Left ventricle myocardium inferior (tissue), 1 donor: ENCODE results near the gene CPEB2. TPM values are rescaled to one million over a fixed set of nuclear protein-coding genes. Genes with fewer than 3 reads are reported as not detected.
"Not testable (repeated sequence)": the region's sequence is repeated elsewhere in the genome, so short reads cannot be mapped to it uniquely, and the experiment has no call there.

Experiments used
- DNase-seq: peaks from one replicate; pipeline ENCODE4 v3.0.0-alpha.2; 2020
- H3K27ac ChIP-seq: fragments of 200-600 bp; replicated peaks from 2 replicates; pipeline ENCODE4 v1.8.0; 2021
- H3K27me3 ChIP-seq: fragments of 200-600 bp; 2 replicates; pipeline ENCODE4 v1.8.0; 2021; ENCODE audit warnings: low read depth
- H3K36me3 ChIP-seq: fragments of 200-600 bp; 2 replicates; pipeline ENCODE4 v1.8.0; 2021
- H3K4me1 ChIP-seq: fragments of 200-600 bp; 2 replicates; pipeline ENCODE4 v1.8.0; 2021
- H3K4me3 ChIP-seq: fragments of 200-600 bp; 2 replicates; pipeline ENCODE4 v1.8.0; 2021; ENCODE audit warnings: mild to moderate bottlenecking, moderate library complexity
- H3K9me3 ChIP-seq: fragments of 200-600 bp; replicated peaks from 2 replicates; pipeline ENCODE4 v1.8.0; 2021
- CTCF ChIP-seq: fragments of 200-600 bp; IDR thresholded peaks from 2 replicates; pipeline ENCODE4 v1.8.0; 2021; ENCODE audit warnings: antibody characterized with exemption, mild to moderate bottlenecking, borderline replicate concordance
- intact Hi-C: fragments of 100-400 bp; cut with micrococcal nuclease; formaldehyde crosslinking; loops from one replicate; pipeline ENCODE4 v1.11.0; 2022
- total RNA-seq: library from RNA; stranded (reverse); fragmentation: NEBNext Ultra II Directional; extraction: Animal tissue kit (Norgen Biotek cat#: 25700); gene quantifications from one replicate; pipeline ENCODE4 v1.2.1, GENCODE V29; 2021
- donor health status: DM: no; HTN: yes; CAD: no; lungs with severe emphysema.

CPEB2 gene
- total RNA-seq, 1 donor from 2014 or later: 23.3 TPM

- peaks cover 44% of the 10 kb centered on the region for H3K36me3 ChIP-seq
- TF ChIP-seq CTCF: no peak
- intact Hi-C loops: no loop called here
- H3K27ac ChIP-seq: no peak overlapping the region
- no peaks in the 10 kb centered on the region for H3K9me3 ChIP-seq
- H3K4me3 ChIP-seq: no peak overlapping the region
- no peak for DNase-seq
- H3K27me3 ChIP-seq: no peaks in the 10 kb centered on the region
- H3K4me1 ChIP-seq: peaks cover 7% of the 10 kb centered on the region
Observed at GRCh38 chr4:15068298-15068697, 66.0 kb downstream of the CPEB2 start.

GRCh38 chr4:15075875-15076274 lies 73.6 kb downstream of the CPEB2 start:
- Histone ChIP-seq H3K9me3 (peaks cover 24% of the 10 kb centered on the region), H3K27ac (no peak overlapping the region), H3K36me3 (peaks cover 10% of the 10 kb centered on the region), H3K27me3 (no peaks in the 10 kb centered on the region), H3K4me1 (no peaks in the 10 kb centered on the region), H3K4me3 (no peak overlapping the region)
- intact Hi-C loops: no loop called here
- no peak for DNase-seq
- TF ChIP-seq CTCF: no peak

GRCh38 chr4:15077969-15078368 lies 75.7 kb downstream of the CPEB2 start:
- Histone ChIP-seq H3K27ac (no peak overlapping the region), H3K4me3 (no peak overlapping the region), H3K36me3 (peaks cover 10% of the 10 kb centered on the region), H3K27me3 (no peaks in the 10 kb centered on the region), H3K9me3 (peaks cover 24% of the 10 kb centered on the region), H3K4me1 (no peaks in the 10 kb centered on the region)
- intact Hi-C loops: no loop called here
- no peak for DNase-seq
- TF ChIP-seq CTCF: no peak

- intact Hi-C loops: no loop called here
- Histone ChIP-seq H3K36me3 (peaks cover 10% of the 10 kb centered on the region), H3K27ac (no peak overlapping the region), H3K9me3 (peaks cover 24% of the 10 kb centered on the region), H3K4me3 (no peak overlapping the region), H3K4me1 (no peaks in the 10 kb centered on the region), H3K27me3 (no peaks in the 10 kb centered on the region)
- no peak for DNase-seq
- no peak for TF ChIP-seq CTCF
Observed at GRCh38 chr4:15078682-15079642, 76.7 kb downstream of the CPEB2 start.

- Histone ChIP-seq H3K36me3 (no peaks in the 10 kb centered on the region), H3K27me3 (no peaks in the 10 kb centered on the region), H3K27ac (no peak overlapping the region), H3K9me3 (peaks cover 4% of the 10 kb centered on the region), H3K4me1 (no peaks in the 10 kb centered on the region), H3K4me3 (no peak overlapping the region)
- intact Hi-C loops: no loop called here
- DNase-seq: no peak
- no peak for TF ChIP-seq CTCF
Observed at GRCh38 chr4:15084780-15085179, 82.5 kb downstream of the CPEB2 start.

GRCh38 chr4:15085762-15086161 lies 83.5 kb downstream of the CPEB2 start:
- DNase-seq, H3K27ac ChIP-seq, H3K9me3 ChIP-seq, H3K4me1 ChIP-seq, intact Hi-C loops, H3K36me3 ChIP-seq, H3K27me3 ChIP-seq, H3K4me3 ChIP-seq: not testable (repeated sequence)

GRCh38 chr4:15086259-15086658 lies 84.0 kb downstream of the CPEB2 start:
- H3K9me3 ChIP-seq, H3K4me3 ChIP-seq, intact Hi-C loops, H3K36me3 ChIP-seq, DNase-seq, H3K4me1 ChIP-seq, H3K27ac ChIP-seq, H3K27me3 ChIP-seq: not testable (repeated sequence)
